H1 (cell line): ENCODE results near the gene MAST2. TPM values are rescaled to one million over a fixed set of nuclear protein-coding genes. Genes with fewer than 3 reads are reported as not detected.

ENCODE experiments used
- CTCF ChIA-PET: fragments of 300-600 bp; sonication (Branson Sonifier 250); formaldehyde crosslinking; loops from one replicate; lab custom pipeline; 2021; ENCODE audit not compliant: partially characterized antibody; lab: Charles Lee
- POLR2A ChIA-PET: fragments of 300-600 bp; sonication (Branson Sonifier 250); formaldehyde crosslinking; loops from one replicate; lab custom pipeline; 2021; ENCODE audit warnings: inconsistent platforms; ENCODE audit not compliant: partially characterized antibody; lab: Charles Lee
- DNase-seq, 2 experiments: peaks; one replicate each; pipeline versions ENCODE4 v3.0.0 to v3.0.0-alpha.2; 2010 to 2022; ENCODE audit warnings: low spot score in 2 of 2, low read depth in 1 of 2, mixed read lengths in 1 of 2
- FAIRE-seq: peaks from 2 replicates; lab custom pipeline; 2011; peaks lifted over from hg19 to GRCh38; lab: Jason Lieb, UNC
- H2AFZ ChIP-seq: 2 replicates; pipeline ENCODE4 v1.8.1; 2012; ENCODE audit warnings: low read length, inconsistent platforms
- H2AK5ac ChIP-seq: 2 replicates; pipeline ENCODE4 v1.6.1; 2013; ENCODE audit warnings: low read depth, low read length
- H2BK120ac ChIP-seq: replicated peaks from 2 replicates; pipeline ENCODE3; 2013; ENCODE audit warnings: low read depth, low read length, inconsistent platforms
- H2BK12ac ChIP-seq: 2 replicates; pipeline ENCODE4 v1.6.1; 2013; ENCODE audit warnings: low read depth, low read length
- H2BK15ac ChIP-seq: 2 replicates; pipeline ENCODE4 v1.6.1; 2013; ENCODE audit warnings: low read length
- H2BK20ac ChIP-seq: 2 replicates; pipeline ENCODE4 v1.6.1; 2013; ENCODE audit warnings: low read length
- H2BK5ac ChIP-seq: 2 replicates; pipeline ENCODE4 v1.6.1; 2013; ENCODE audit warnings: low read depth, low read length
- H3K14ac ChIP-seq: 2 replicates; pipeline ENCODE4 v1.6.1; 2013; ENCODE audit warnings: inconsistent platforms; ENCODE audit not compliant: insufficient read length
- H3K18ac ChIP-seq: 2 replicates; pipeline ENCODE4 v1.6.1; 2013; ENCODE audit warnings: low read length; ENCODE audit errors: extremely low read depth
- H3K23ac ChIP-seq: 2 replicates; pipeline ENCODE4 v1.6.1; 2013; ENCODE audit warnings: inconsistent platforms; ENCODE audit not compliant: insufficient read length
- H3K23me2 ChIP-seq: 2 replicates; pipeline ENCODE4 v1.6.1; 2013; ENCODE audit warnings: low read depth, low read length
- H3K27ac ChIP-seq: 2 replicates; pipeline ENCODE4 v1.6.1; 2011; ENCODE audit warnings: low read depth, low read length, inconsistent platforms
- H3K27me3 ChIP-seq, 4 experiments: replicated peaks in 1 of 4; 1 replicate in 1 of 4; 2 replicates in 3 of 4; pipeline versions ENCODE4 v1.6.1 to v1.8.1; 2011 to 2013; ENCODE audit warnings: low read length in 3 of 4, mild to moderate bottlenecking in 3 of 4, inconsistent platforms in 2 of 4, mixed read lengths in 2 of 4, moderate library complexity in 1 of 4; ENCODE audit not compliant: control insufficient read depth in 3 of 4, insufficient read depth in 3 of 4; ENCODE audit errors: extremely low read depth in 1 of 4
- H3K36me3 ChIP-seq, 4 experiments: 2 replicates each; pipeline versions ENCODE4 v1.6.1 to v1.8.1; 2011 to 2013; ENCODE audit warnings: mild to moderate bottlenecking in 4 of 4, low read length in 3 of 4, moderate library complexity in 2 of 4, control low read depth in 1 of 4, inconsistent platforms in 1 of 4; ENCODE audit not compliant: insufficient read depth in 4 of 4, control insufficient read depth in 2 of 4
- H3K4ac ChIP-seq: replicated peaks from 2 replicates; pipeline ENCODE3; 2013; ENCODE audit warnings: low read length, low read depth, mixed read lengths, inconsistent platforms; ENCODE audit not compliant: insufficient read length
- H3K4me1 ChIP-seq, 4 experiments: replicated peaks in 1 of 4; 1 replicate in 1 of 4; 2 replicates in 3 of 4; pipeline versions ENCODE4 v1.6.1 to v1.8.1; 2011 to 2013; ENCODE audit warnings: low read length in 3 of 4, inconsistent platforms in 2 of 4, mixed read lengths in 1 of 4; ENCODE audit not compliant: insufficient read depth in 4 of 4, control insufficient read depth in 3 of 4
- H3K4me2 ChIP-seq, 2 experiments: 2 replicates each; pipeline versions ENCODE4 v1.6.1 to v1.8.1; 2011 to 2013; ENCODE audit warnings: low read depth in 2 of 2, low read length in 2 of 2, control low read depth in 1 of 2, inconsistent platforms in 1 of 2, mild to moderate bottlenecking in 1 of 2; ENCODE audit not compliant: insufficient read depth in 1 of 2
- H3K4me3 ChIP-seq, 4 experiments: fragments of 200-600, 300-600 bp in 1 of 4; sonication (generic), shearing (Covaris generic), sonication (Bioruptor Twin) in 1 of 4; 2 replicates each; pipeline versions ENCODE4 v1.5.1 to v1.8.1; 2011 to 2016; ENCODE audit warnings: low read length in 4 of 4, low read depth in 3 of 4, control low read depth in 2 of 4, inconsistent platforms in 2 of 4, mild to moderate bottlenecking in 2 of 4, mixed read lengths in 1 of 4, moderate library complexity in 1 of 4; ENCODE audit not compliant: insufficient read depth in 2 of 4; ENCODE audit errors: extremely low read depth in 1 of 4
- H3K56ac ChIP-seq: replicated peaks from 2 replicates; pipeline ENCODE3; 2013; ENCODE audit warnings: low read depth, mild to moderate bottlenecking, mixed read lengths, low read length, inconsistent platforms; ENCODE audit not compliant: insufficient read length
- H3K79me1 ChIP-seq: 2 replicates; pipeline ENCODE4 v1.6.1; 2013; ENCODE audit warnings: low read depth, low read length, control low read depth
- H3K79me2 ChIP-seq, 2 experiments: 2 replicates each; pipeline versions ENCODE4 v1.6.1 to v1.8.1; 2012 to 2013; ENCODE audit warnings: low read length in 2 of 2, mild to moderate bottlenecking in 2 of 2, inconsistent platforms in 1 of 2; ENCODE audit not compliant: insufficient read depth in 2 of 2, control insufficient read depth in 1 of 2
- H3K9ac ChIP-seq, 4 experiments: replicated peaks in 1 of 4; 1 replicate in 1 of 4; 2 replicates in 3 of 4; pipeline versions ENCODE4 v1.6.1 to v1.8.1; 2011 to 2013; ENCODE audit warnings: low read depth in 3 of 4, low read length in 3 of 4, control low read depth in 2 of 4, mild to moderate bottlenecking in 2 of 4, moderate library complexity in 2 of 4, inconsistent platforms in 1 of 4; ENCODE audit errors: extremely low read depth in 1 of 4
- H3K9me3 ChIP-seq, 2 experiments: 2 replicates each; pipeline versions ENCODE4 v1.6.1 to v1.8.1; 2012 to 2013; ENCODE audit warnings: mild to moderate bottlenecking in 2 of 2, moderate library complexity in 2 of 2, control low read depth in 1 of 2, inconsistent platforms in 1 of 2, low read depth in 1 of 2, low read length in 1 of 2, mixed read lengths in 1 of 2; ENCODE audit not compliant: insufficient read depth in 2 of 2
- H4K20me1 ChIP-seq, 2 experiments: replicated peaks in 1 of 2; 2 replicates each; pipeline versions ENCODE3 to v1.8.1; 2011 to 2013; ENCODE audit warnings: inconsistent platforms in 2 of 2, low read length in 2 of 2, mild to moderate bottlenecking in 1 of 2; ENCODE audit not compliant: insufficient read depth in 2 of 2, control insufficient read depth in 1 of 2
- H4K5ac ChIP-seq: 2 replicates; pipeline ENCODE4 v1.6.1; 2013; ENCODE audit warnings: low read length, low read depth, mixed read lengths, inconsistent platforms; ENCODE audit not compliant: insufficient read length
- H4K8ac ChIP-seq: 2 replicates; pipeline ENCODE4 v1.8.0; 2013; ENCODE audit warnings: mild to moderate bottlenecking, moderate library complexity, low read length, inconsistent platforms; ENCODE audit not compliant: insufficient read depth; ENCODE audit errors: extremely low read depth
- H4K91ac ChIP-seq: replicated peaks from 2 replicates; pipeline ENCODE3; 2013; ENCODE audit warnings: low read length, mixed read lengths, inconsistent platforms; ENCODE audit not compliant: insufficient read length
- TAF7 ChIP-seq: optimal IDR thresholded peaks from 2 replicates; pipeline ENCODE3; 2011; ENCODE audit warnings: low read depth, mild to moderate bottlenecking, inconsistent platforms, low read length, moderate library complexity, borderline replicate concordance
- WGBS, 2 experiments: shearing (Covaris generic) in 1 of 2; methylation state at CpG; one replicate each; pipeline versions ENCODE4 v1.1.6 to v1.1.7; 2013 to 2015; ENCODE audit warnings: low lambda C conversion rate in 2 of 2, mixed read lengths in 2 of 2, inconsistent platforms in 1 of 2, low coverage in 1 of 2, missing lambda C conversion rate in 1 of 2; ENCODE audit not compliant: insufficient replicate concordance in 2 of 2, insufficient coverage in 1 of 2, insufficient read length in 1 of 2; ENCODE audit errors: extremely low coverage in 1 of 2, missing lambda C conversion rate in 1 of 2; 5-methylcytosine and 5-hydroxymethylcytosine counted together
- polyA plus RNA-seq, 7 experiments: library from polyadenylated mRNA; depleted of rRNA in 3 of 7; stranded (reverse) in 5 of 7; unstranded in 2 of 7; fragments of >200 nt in 5 of 7; fragments of 200-250 nt in 2 of 7; gene quantifications; 1 replicate in 5 of 7; 2 replicates in 1 of 7; 4 replicates in 1 of 7; pipeline versions ENCODE4 v1.2.1 to v1.2.3, GENCODE V29; 2011 to 2013; ENCODE audit warnings: missing spikeins in 2 of 7, mixed read lengths in 2 of 7
- total RNA-seq: library from RNA; stranded (reverse); fragmentation: NEBNext Ultra II Directional; extraction: Animal tissue kit (Norgen Biotek cat#: 25700); gene quantifications from 2 replicates; pipeline ENCODE4 v1.2.1, GENCODE V29; 2021

Gene MAST2
- total and polyA plus RNA-seq, 2 of the 8 experiments (the other 6 are each of a cell fraction or from before 2014, with no cell fraction given), result 20.5 to 35.4 TPM

DNA sequence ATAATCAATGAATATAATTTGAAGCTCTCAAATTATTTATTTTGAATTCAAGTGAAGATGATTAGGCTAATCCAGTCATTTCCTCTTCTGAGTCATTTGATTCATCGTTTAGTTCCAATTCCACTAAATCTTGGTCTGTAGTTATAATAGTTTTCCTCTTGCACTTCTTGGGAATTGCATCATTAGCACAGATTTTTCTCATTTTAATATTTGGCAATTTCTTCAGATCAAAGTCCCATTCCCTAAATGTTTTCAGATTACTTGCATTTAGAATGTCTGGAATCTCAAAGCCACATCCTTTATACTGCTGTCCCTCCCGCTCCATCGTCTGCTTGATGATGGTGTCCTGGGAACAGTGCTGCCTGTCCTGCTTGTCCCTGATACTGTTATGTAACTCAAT is 43.5 kb downstream of the MAST2 start:
- Histone ChIP-seq H4K20me1 (peaks cover 2% of the 10 kb centered on the region in 2 experiments), H2AK5ac (no peak overlapping the region), H4K8ac (no peak overlapping the region), H3K27ac (no peak overlapping the region), H3K4me1 (peaks cover 0 to 4% (median 0%) of the 10 kb centered on the region in 4 experiments; a peak in 3 of 7 replicates), H3K9ac (no peak overlapping the region), H3K79me1 (no peaks in the 10 kb centered on the region), H2BK5ac (no peak overlapping the region), H2BK12ac (no peak overlapping the region), H2AFZ (no peak overlapping the region), H3K23ac (no peak overlapping the region), H3K27me3 (no peaks in the 10 kb centered on the region), H2BK20ac (no peak overlapping the region), H4K5ac (no peak overlapping the region), H3K56ac (no peak overlapping the region), H4K91ac (no peak overlapping the region), H2BK15ac (no peak overlapping the region), H2BK120ac (no peak overlapping the region), H3K4ac (no peak overlapping the region), H3K79me2 (peaks cover 0 to 49% of the 10 kb centered on the region in 2 experiments; a peak in 3 of 4 replicates), H3K4me3 (no peak overlapping the region), H3K4me2 (no peak overlapping the region), H3K36me3 (peaks cover 0 to 2% (median 0%) of the 10 kb centered on the region in 4 experiments; a peak in 1 of 8 replicates), H3K23me2 (no peaks in the 10 kb centered on the region), H3K18ac (no peak overlapping the region), H3K9me3 (no peaks in the 10 kb centered on the region; a peak in 1 of 4 replicates), H3K14ac (no peak overlapping the region)
- DNase-seq, result no peak
- no peak for TF ChIP-seq TAF7
- FAIRE-seq, result no peak
- WGBS, 2 experiments, result 97% methylated on average over 3 of the region's 3 CpGs; no CpG with 5 or more reads in 1 of the 2 experiments
- POLR2A ChIA-PET, result no interaction called here
- CTCF ChIA-PET, result interaction anchor here (0.6 kb wide), 1 partner anchor 208 kb away, joined by 3 read pairs; no protein-coding TSS in a partner anchor
